Epithelial cell of esophagus (primary cell): ENCODE data around the gene HSPG2.

Experiments used
- DNase-seq: peaks from one replicate; pipeline ENCODE4 v3.0.0; 2010; ENCODE audit warnings: low read depth
- H3K4me3 ChIP-seq: 2 replicates; pipeline ENCODE4 v1.5.1; 2011; ENCODE audit warnings: mild to moderate bottlenecking, low read length, control low read depth
- CTCF ChIP-seq: IDR thresholded peaks from 2 replicates; pipeline ENCODE4 v1.5.1; 2011; ENCODE audit warnings: low read depth, mild to moderate bottlenecking, low read length, control low read depth, inconsistent platforms; ENCODE audit not compliant: insufficient read depth; ENCODE audit errors: missing control alignments

HSPG2 gene

GRCh38 chr1:21936366-21937031 lies 611 bp downstream of the HSPG2 start:
- peak overlapping the region; percentile 70 for H3K4me3 ChIP-seq
- TF ChIP-seq CTCF, result no peak
- peak; percentile 15 for DNase-seq

- peak; percentile 69 for DNase-seq
- H3K4me3 ChIP-seq, result peak overlapping the region; percentile 70
- no peak for TF ChIP-seq CTCF
Observed at GRCh38 chr1:21935891-21936365, 1.2 kb downstream of the HSPG2 start.

GRCh38 chr1:21935393-21935804 lies 1.7 kb downstream of the HSPG2 start:
- DNase-seq, result peak; percentile 44

GRCh38 chr1:21933397-21934248 lies 3.5 kb downstream of the HSPG2 start:
- peak; percentile 86 for DNase-seq
- no peak for TF ChIP-seq CTCF
- peak overlapping the region; percentile 29 for H3K4me3 ChIP-seq

More at GRCh38 chr1:21935393-21935804, 1.7 kb downstream of the HSPG2 start:
- peak overlapping the region; percentile 70 for H3K4me3 ChIP-seq
- TF ChIP-seq CTCF, result no peak

DNA sequence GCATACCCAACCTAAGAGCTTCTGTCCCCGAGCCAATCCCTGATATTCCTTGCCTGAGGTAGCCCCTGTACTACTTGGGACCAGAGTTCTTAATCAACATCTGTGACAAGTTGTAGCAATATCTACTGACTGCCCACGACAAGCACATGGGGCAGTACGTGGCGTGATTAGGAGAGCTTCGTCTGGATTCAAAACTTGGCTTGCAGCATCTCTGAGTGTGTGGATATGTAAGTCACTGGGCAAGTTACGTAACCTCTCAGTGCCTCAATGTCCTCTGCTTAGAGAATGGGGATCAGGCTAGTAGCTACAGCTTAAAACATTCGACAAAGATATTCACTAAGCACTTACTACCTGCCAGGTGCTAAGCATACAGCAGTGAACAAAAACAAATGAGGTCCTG lies 5.0 kb downstream of the HSPG2 start:
- no peak for TF ChIP-seq CTCF
- no peak overlapping the region for H3K4me3 ChIP-seq
- DNase-seq, result peak; percentile 75

DNA sequence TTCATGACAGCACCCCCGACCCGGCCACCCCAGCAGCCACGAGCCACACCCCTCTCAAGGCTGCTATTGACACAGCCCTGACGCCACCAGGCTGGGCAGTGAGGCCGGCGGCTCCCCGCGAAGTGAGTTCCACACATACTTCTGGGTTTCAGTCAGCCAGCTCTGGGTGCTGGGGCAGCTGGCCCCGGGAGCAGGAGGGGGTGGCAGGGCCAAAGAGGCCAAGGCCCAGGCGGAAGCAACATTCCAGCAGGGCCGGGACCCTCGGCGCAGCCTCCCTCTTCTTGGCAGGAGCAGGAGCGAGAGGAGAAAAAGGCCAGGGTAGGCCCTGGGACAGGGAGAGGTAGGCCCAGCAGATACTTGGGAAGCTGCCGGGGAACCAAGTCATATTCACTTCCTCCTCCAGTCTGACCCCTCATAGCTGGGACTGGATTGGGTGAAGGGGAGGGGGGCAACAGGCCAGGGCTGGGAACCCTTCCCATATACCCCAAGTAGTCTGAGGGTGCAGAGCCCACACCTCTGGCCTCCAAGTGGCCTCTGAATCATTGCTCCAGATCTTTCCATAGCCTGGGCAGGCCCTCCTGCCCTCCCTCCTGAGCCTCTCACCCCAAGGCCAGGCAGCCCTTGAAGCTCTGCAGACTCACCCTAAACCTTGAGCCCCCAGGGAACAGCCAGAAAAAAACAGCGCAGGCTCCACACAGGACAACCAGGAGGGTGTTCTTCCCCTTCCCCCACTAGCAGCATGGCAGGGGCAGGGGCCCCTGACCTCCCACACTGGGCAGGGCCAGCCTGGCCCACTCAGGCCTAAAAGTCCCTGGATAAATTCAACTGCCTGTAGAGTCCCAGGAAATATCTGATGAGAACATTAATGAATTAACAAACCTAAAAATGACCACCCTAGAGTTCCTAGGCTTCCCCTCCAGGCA lies 5.7 kb downstream of the HSPG2 start:
- DNase-seq, result peak; percentile 60
- H3K4me3 ChIP-seq, result no peak overlapping the region
- TF ChIP-seq CTCF, result no peak
